Progenitor cell of endocrine pancreas (in vitro differentiated cells): Measurements from ENCODE around the gene OSBPL1A. TPM values are rescaled to one million over a fixed set of nuclear protein-coding genes. Genes with fewer than 3 reads are reported as not detected.
"Not testable (repeated sequence)": the region's sequence is repeated elsewhere in the genome, so short reads cannot be mapped to it uniquely, and the experiment has no call there.

Source experiments
- DNase-seq: peaks from one replicate; pipeline ENCODE4 v3.0.0; 2021; ENCODE audit warnings: low spot score; ENCODE audit not compliant: unreplicated experiment
- H3K27ac Mint-ChIP-seq: 2 replicates; pipeline ENCODE4 v1.8.0; 2021; ENCODE audit warnings: mild to moderate bottlenecking, moderate library complexity, mixed read lengths
- H3K27me3 Mint-ChIP-seq: 2 replicates; pipeline ENCODE4 v1.8.0; 2021; ENCODE audit warnings: mixed read lengths
- H3K36me3 Mint-ChIP-seq: 2 replicates; pipeline ENCODE4 v1.8.0; 2022; ENCODE audit warnings: mixed read lengths; ENCODE audit not compliant: insufficient read depth
- H3K4me1 Mint-ChIP-seq: 2 replicates; pipeline ENCODE4 v1.8.0; 2021; ENCODE audit warnings: low read depth, mixed read lengths
- H3K4me3 Mint-ChIP-seq: 2 replicates; pipeline ENCODE4 v1.8.0; 2021; ENCODE audit warnings: low read depth, mild to moderate bottlenecking, moderate library complexity, mixed read lengths
- H3K9me3 Mint-ChIP-seq: 2 replicates; pipeline ENCODE4 v1.8.0; 2021; ENCODE audit warnings: low read depth, mixed read lengths
- total RNA-seq: library from RNA; stranded (reverse); gene quantifications from 2 replicates; pipeline ENCODE4 v1.2.1, GENCODE V29; 2021
- TF ChIP-seq, protein P1 (sequence below): fragments of 200-600 bp; sonication (generic); IDR thresholded peaks from one replicate; pipeline ENCODE4 v1.5.0; 2021; ENCODE audit warnings: antibody characterized with exemption, mild to moderate bottlenecking; ENCODE audit not compliant: unreplicated experiment

The OSBPL1A gene
- total RNA-seq, 1 donor from 2014 or later: 15.0 TPM

DNA sequence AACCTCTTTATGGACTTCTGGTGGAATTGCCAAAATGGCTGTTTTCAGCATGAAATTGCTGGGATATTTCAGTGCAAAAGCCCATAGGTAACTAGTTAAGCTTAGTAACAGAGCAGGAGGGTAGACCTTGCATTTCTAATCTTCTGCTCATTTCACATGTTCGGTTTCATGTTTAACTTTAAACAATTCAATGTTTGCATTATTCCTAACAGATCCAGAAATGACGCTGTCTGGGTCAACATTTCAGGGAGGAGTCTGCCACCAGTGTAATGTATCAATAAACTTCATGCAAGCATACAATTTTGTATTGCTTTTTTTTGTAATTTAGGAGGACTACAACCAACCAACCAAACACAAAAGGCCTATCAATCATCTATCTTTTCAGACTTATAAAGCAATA lies 236.3 kb downstream of the OSBPL1A start:
- Mint-ChIP-seq H3K27ac (no peak overlapping the region), H3K4me1 (peaks cover 9% of the 10 kb centered on the region), H3K36me3 (peaks cover 14% of the 10 kb centered on the region), H3K9me3 (no peaks in the 10 kb centered on the region), H3K27me3 (no peaks in the 10 kb centered on the region), H3K4me3 (no peak overlapping the region)
- TF ChIP-seq, protein P1, sequence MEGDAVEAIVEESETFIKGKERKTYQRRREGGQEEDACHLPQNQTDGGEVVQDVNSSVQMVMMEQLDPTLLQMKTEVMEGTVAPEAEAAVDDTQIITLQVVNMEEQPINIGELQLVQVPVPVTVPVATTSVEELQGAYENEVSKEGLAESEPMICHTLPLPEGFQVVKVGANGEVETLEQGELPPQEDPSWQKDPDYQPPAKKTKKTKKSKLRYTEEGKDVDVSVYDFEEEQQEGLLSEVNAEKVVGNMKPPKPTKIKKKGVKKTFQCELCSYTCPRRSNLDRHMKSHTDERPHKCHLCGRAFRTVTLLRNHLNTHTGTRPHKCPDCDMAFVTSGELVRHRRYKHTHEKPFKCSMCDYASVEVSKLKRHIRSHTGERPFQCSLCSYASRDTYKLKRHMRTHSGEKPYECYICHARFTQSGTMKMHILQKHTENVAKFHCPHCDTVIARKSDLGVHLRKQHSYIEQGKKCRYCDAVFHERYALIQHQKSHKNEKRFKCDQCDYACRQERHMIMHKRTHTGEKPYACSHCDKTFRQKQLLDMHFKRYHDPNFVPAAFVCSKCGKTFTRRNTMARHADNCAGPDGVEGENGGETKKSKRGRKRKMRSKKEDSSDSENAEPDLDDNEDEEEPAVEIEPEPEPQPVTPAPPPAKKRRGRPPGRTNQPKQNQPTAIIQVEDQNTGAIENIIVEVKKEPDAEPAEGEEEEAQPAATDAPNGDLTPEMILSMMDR: no peak
- DNase-seq: no peak

- Mint-ChIP-seq H3K4me1 (peaks cover 9% of the 10 kb centered on the region), H3K4me3 (no peak overlapping the region), H3K9me3 (no peaks in the 10 kb centered on the region), H3K36me3 (peaks cover 13% of the 10 kb centered on the region), H3K27ac (no peak overlapping the region), H3K27me3 (no peaks in the 10 kb centered on the region)
- no peak for DNase-seq
- TF ChIP-seq, protein P1: no peak
Measured at GRCh38 chr18:24160086-24160485, 237.5 kb downstream of the OSBPL1A start.

DNA sequence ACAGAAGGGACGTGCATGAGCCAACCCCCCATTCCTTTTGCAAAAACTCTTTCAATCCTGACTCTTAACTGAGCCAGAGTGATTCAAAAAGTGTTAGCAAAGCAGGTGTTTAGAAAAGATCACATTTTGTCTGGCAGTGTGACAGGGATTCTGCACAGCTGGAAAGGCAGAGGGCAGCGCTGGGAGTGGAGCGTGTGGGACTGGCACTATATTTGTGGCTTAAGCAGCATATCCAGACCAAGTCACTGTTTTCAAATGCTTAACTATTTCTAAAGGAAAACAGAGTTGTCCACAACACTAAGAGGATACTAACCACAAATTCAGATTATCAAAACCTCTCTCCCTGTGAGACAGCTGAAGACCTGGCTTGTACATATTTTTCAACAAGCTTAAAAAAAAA lies 239.8 kb downstream of the OSBPL1A start:
- DNase-seq: no peak
- Mint-ChIP-seq H3K4me1 (peaks cover 9% of the 10 kb centered on the region), H3K36me3 (peaks cover 5% of the 10 kb centered on the region), H3K4me3 (no peak overlapping the region), H3K9me3 (no peaks in the 10 kb centered on the region), H3K27me3 (no peaks in the 10 kb centered on the region), H3K27ac (no peak overlapping the region)
- TF ChIP-seq, protein P1: no peak

GRCh38 chr18:24153397-24153796 lies 244.2 kb downstream of the OSBPL1A start:
- no peaks in the 10 kb centered on the region for H3K4me1 Mint-ChIP-seq
- peaks cover 19% of the 10 kb centered on the region for H3K36me3 Mint-ChIP-seq
- no peak overlapping the region for H3K4me3 Mint-ChIP-seq
- H3K27me3 Mint-ChIP-seq: no peaks in the 10 kb centered on the region
- TF ChIP-seq, protein P1: no peak
- no peak overlapping the region for H3K27ac Mint-ChIP-seq
- no peak for DNase-seq
- peaks cover 10% of the 10 kb centered on the region for H3K9me3 Mint-ChIP-seq

GRCh38 chr18:24149591-24149990 lies 248.0 kb downstream of the OSBPL1A start:
- H3K9me3 Mint-ChIP-seq: peaks cover 13% of the 10 kb centered on the region
- H3K36me3 Mint-ChIP-seq: peaks cover 28% of the 10 kb centered on the region
- H3K27me3 Mint-ChIP-seq, H3K27ac Mint-ChIP-seq, H3K4me1 Mint-ChIP-seq, DNase-seq, H3K4me3 Mint-ChIP-seq: not testable (repeated sequence)

DNA sequence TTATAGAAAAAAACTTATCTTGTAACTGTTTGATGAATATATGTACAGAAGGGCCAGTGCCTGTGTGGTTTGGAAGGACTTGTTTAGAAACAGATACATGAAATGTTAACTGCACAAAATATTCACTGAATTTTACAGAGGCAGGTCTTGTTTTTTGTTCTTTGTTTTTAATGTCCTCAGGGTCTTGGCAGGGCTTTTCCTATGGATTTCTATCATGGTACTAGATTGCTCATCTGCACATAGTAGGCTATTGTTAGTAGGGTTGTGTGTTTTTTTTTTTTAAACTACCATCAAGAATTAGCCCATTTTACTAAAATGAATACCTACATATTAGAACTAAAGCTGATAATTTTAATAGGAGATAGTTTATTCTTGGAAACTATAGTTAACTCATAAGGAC lies 255.2 kb downstream of the OSBPL1A start:
- Mint-ChIP-seq H3K9me3 (peaks cover 4% of the 10 kb centered on the region), H3K4me3 (no peak overlapping the region), H3K27ac (no peak overlapping the region), H3K27me3 (no peaks in the 10 kb centered on the region), H3K36me3 (peaks cover 5% of the 10 kb centered on the region), H3K4me1 (peaks cover 5% of the 10 kb centered on the region)
- DNase-seq: no peak
- TF ChIP-seq, protein P1: no peak
